ENCODE measurements around the gene ABI2.

ABI2 gene

GRCh38 chr2:203484266-203485112, 156.3 kb downstream of the ABI2 start:
- DNase-seq (ENCODE audit: low read depth) = no peak
- TF ChIP-seq CTCF (IDR thresholded peaks at IDR 0.05; ENCODE audit: control insufficient read depth, insufficient read depth, low read depth, low read length, missing control alignments) = peak; percentile 66
- H3K4me3 ChIP-seq (ENCODE audit: control insufficient read depth, low read depth, low read length) = no peak overlapping the region

GRCh38 chr2:203489531-203489930, 161.3 kb downstream of the ABI2 start:
- TF ChIP-seq CTCF (IDR thresholded peaks at IDR 0.05; ENCODE audit: control insufficient read depth, insufficient read depth, low read depth, low read length, missing control alignments) = no peak
- no peak for DNase-seq (ENCODE audit: low read depth)
- H3K4me3 ChIP-seq (ENCODE audit: control insufficient read depth, low read depth, low read length) = no peak overlapping the region

GRCh38 chr2:203490391-203490790, 162.2 kb downstream of the ABI2 start:
- no peak for DNase-seq (ENCODE audit: low read depth)
- no peak for TF ChIP-seq CTCF (IDR thresholded peaks at IDR 0.05; ENCODE audit: control insufficient read depth, insufficient read depth, low read depth, low read length, missing control alignments)
- H3K4me3 ChIP-seq (ENCODE audit: control insufficient read depth, low read depth, low read length) = no peak overlapping the region

GRCh38 chr2:203492965-203493364, 164.8 kb downstream of the ABI2 start:
- no peak for TF ChIP-seq CTCF (IDR thresholded peaks at IDR 0.05; ENCODE audit: control insufficient read depth, insufficient read depth, low read depth, low read length, missing control alignments)
- no peak for DNase-seq (ENCODE audit: low read depth)
- H3K4me3 ChIP-seq (ENCODE audit: control insufficient read depth, low read depth, low read length) = no peak overlapping the region

All from AG09309 (cell line).